ENCODE measurements around the gene UBAP1.

DNA sequence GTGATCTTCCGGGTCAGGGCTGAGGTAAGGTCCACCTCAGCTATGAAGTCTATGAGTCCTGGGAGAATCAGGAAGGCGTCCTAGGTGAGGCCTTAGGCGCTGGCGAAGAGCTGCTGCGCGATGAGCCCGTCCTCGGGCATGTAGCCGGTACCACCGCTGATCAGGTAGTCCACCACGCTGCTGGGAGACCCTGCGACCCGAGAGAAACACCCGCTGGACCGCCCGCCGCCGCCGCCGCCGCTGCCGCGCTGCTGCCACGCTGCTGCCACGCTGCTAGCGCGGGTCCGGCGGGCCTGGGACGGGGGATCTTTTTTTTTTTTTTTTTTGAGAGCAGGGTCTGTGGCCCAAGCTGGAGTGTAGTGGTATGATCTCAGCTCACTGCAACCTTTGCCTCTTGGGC lies 44.3 kb upstream of the UBAP1 start:
- TF ChIP-seq, protein P1, sequence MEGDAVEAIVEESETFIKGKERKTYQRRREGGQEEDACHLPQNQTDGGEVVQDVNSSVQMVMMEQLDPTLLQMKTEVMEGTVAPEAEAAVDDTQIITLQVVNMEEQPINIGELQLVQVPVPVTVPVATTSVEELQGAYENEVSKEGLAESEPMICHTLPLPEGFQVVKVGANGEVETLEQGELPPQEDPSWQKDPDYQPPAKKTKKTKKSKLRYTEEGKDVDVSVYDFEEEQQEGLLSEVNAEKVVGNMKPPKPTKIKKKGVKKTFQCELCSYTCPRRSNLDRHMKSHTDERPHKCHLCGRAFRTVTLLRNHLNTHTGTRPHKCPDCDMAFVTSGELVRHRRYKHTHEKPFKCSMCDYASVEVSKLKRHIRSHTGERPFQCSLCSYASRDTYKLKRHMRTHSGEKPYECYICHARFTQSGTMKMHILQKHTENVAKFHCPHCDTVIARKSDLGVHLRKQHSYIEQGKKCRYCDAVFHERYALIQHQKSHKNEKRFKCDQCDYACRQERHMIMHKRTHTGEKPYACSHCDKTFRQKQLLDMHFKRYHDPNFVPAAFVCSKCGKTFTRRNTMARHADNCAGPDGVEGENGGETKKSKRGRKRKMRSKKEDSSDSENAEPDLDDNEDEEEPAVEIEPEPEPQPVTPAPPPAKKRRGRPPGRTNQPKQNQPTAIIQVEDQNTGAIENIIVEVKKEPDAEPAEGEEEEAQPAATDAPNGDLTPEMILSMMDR (IDR thresholded peaks at IDR 0.05): no peak
- no peak for TF ChIP-seq EZH2 (IDR thresholded peaks at IDR 0.05; ENCODE audit: borderline replicate concordance, insufficient read depth, low read depth, low read length, poor library complexity, severe bottlenecking)

Data from B cell (primary cell).